GM21723 (cell line): ENCODE measurements around the gene ADRA2C.
"Not testable (repeated sequence)": the region's sequence is repeated elsewhere in the genome, so short reads cannot be mapped to it uniquely, and the experiment has no call there.

ENCODE experiments used
- ATAC-seq: cut with Tn5 transposase; IDR thresholded peaks from one replicate; pipeline ENCODE4 v1.9.1; 2021; ENCODE audit warnings: mild to moderate bottlenecking, moderate library complexity; ENCODE audit not compliant: unreplicated experiment

Gene ADRA2C

GRCh38 chr4:3810796-3811485 is 44.8 kb downstream of the ADRA2C start:
- no peak for ATAC-seq

GRCh38 chr4:3811621-3812020 is 45.4 kb downstream of the ADRA2C start:
- ATAC-seq: no peak

- ATAC-seq: no peak
Observed at GRCh38 chr4:3812211-3812934, 46.2 kb downstream of the ADRA2C start.

GRCh38 chr4:3813151-3814052 is 47.2 kb downstream of the ADRA2C start:
- ATAC-seq: no peak

GRCh38 chr4:3814053-3814570 is 47.9 kb downstream of the ADRA2C start:
- ATAC-seq: no peak

- ATAC-seq: not testable (repeated sequence)
Observed at GRCh38 chr4:3814838-3815237, 48.7 kb downstream of the ADRA2C start.

GRCh38 chr4:3816256-3816825 is 50.2 kb downstream of the ADRA2C start:
- ATAC-seq: no peak

- ATAC-seq: no peak
Observed at GRCh38 chr4:3816983-3817960, 51.1 kb downstream of the ADRA2C start.
